GM18873 (cell line): ENCODE results near the gene CDC20.
A peak's percentile ranks its signal among the peaks of the same experiment; 100 is the strongest.
"Not testable (repeated sequence)": the region's sequence is repeated elsewhere in the genome, so short reads cannot be mapped to it uniquely, and the experiment has no call there.

Experiments used
- ATAC-seq: cut with Tn5 transposase; IDR thresholded peaks from one replicate; pipeline ENCODE4 v1.9.1; 2021; ENCODE audit warnings: mild to moderate bottlenecking, moderate library complexity, moderate number of reproducible peaks; ENCODE audit not compliant: unreplicated experiment, low FRiP score

Gene CDC20

DNA sequence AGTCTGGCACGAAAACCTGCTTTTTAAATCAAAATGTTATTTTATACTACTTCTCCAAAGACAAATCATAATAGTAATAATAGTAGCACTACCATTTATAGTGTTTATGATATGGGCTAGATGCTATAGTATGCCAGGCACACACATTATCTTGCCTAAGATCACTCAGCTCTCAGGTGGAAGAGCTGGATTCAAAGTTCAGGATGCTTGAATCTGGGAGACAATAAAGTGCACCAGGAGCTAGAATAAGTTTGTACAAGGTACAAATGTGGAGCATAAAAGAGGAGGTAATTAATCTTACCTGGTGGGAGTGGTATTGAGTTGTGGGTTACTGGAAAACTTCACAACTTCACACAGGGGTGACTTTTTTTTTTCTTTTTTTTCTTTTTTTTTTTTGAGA, 19.1 kb downstream of the CDC20 start:
- ATAC-seq, result no peak

DNA sequence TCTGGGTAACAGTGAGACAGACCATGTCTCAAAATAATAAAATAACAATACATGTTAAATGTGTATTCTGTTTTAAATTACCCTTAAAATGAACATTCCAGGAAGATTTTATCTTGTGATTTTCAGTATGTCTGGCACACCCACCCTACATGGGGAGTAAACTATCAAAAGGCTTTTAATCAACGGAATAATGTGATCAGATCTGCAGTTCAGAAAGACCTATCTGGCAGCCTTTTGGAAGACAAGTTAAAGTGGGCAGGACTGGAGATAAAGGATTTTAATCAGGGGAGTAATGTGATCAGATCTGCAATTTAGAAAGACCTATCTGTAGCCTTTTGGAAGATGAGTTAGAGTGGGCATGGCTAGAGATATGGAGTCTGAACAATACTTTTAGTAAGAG, 20.7 kb downstream of the CDC20 start:
- no peak for ATAC-seq

DNA sequence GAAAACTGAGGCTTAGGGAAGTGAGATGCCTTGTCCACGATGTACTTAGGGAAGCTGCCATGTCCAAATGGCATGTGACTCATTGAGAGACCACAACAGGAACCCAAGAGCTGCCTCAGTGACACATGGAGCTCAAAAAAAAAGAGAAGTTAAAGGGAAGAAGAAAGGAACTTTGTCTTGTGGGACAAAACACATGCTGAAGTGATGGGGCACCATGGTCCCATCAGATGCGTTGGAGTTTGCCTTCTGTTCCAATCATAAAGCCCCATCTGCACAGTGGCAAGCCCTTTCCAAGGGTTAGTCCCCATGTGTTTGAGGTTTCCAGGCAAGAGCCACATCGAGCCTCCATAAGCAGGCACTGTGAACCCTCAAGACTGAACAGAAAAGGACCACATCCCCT, 22.8 kb downstream of the CDC20 start:
- ATAC-seq, result no peak

DNA sequence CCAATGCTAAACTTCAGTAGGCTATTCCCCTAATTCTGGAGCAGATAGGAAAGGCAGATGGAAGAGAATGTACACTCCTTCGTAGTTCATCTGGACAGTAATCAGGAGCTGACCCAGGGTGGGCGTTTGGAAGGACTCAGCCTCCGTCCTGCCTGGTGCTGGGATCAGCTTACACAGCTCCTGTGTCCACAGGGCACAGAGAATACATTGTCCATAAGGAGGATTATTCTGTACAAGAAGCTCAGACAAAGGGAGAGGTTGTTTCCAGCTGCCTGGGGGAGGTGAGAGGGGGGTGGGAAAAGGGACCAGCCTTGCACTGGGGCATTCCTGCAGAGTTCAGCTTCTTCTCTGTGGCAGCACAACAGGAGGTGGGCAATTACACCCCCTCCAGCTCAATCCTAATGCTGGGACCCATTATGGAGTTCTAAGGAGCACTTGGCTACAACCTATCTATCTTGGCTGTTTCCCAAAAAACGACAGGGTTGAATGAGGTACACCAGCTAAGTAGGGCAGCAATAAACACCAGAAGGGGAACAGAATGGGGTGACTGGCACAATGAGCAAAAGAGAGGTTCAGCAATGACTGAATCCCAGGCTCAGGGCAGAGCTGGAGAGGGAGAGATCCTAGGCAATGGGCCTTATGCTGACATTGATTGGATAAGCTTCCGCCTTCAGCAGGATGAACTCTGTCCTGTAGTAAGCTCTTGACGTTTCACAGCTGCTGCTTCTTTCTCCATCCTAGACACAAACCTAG, 23.4 kb downstream of the CDC20 start:
- no peak for ATAC-seq

DNA sequence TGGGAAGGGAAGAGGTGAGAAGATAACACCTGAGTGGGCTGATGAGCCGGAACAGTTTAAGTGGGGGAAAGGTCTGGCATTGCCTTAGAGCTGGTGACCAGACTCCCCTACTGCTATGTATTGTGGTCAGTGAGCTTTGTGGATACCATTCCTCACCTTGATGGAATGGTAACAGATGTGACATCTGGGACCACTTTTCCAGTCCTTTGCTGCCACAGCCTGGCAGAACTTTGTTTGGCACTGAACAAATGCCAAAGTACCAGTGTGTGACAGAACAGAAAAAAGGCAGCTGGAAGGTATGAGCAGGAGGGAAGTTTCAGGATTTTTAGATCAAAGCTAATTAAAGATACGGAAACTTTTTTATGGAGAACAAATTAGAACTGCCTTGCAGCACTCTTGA, 24.7 kb downstream of the CDC20 start:
- no peak for ATAC-seq

DNA sequence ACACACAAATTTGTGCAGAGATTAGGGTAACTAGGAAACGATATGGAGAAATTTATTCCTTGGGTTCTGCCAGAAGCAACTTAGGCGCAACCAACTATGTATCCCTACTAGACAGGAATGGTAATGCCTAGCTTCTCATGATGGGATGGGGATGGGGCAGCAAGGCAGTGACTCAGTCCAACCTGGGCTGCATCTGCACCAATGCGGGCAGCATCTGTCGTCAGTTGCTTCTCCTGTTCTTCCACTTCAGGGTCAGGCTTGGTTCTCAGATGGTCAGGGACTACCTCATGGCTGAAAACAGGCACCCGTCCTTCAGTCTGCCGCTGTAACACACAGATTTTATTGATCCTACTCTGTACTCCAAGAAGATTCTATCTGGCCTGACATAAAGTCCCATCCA, 27.9 kb downstream of the CDC20 start:
- no peak for ATAC-seq

DNA sequence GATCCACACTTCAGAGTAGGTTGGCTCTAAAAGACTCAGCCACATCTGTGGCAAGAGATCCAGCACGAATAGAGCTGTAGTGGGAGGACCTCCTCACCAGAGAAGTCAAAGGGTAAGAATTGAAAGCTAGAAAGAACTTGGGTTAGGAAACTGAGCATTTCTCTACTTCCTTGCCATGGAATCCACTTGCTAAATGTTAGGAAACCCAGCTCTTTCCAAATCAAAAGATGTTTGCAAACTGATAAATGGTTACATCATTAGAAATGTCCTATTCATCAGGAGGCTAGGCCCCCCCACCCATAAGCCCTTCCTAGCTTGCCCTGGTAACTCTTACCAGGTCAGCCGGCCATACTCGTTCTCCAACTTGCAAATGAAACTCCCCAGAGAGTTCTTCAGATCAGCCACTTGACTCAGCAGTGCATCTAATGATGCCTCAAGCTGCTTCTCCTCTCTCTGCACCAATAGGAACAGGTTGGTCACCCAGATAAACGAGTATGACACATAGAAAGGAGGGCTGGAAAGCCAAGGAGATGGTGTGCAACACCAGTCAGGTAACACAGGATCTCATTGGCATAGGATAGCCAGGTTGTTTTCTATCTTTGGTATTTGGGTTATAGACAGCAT, 29.3 kb downstream of the CDC20 start:
- ATAC-seq, result no peak

DNA sequence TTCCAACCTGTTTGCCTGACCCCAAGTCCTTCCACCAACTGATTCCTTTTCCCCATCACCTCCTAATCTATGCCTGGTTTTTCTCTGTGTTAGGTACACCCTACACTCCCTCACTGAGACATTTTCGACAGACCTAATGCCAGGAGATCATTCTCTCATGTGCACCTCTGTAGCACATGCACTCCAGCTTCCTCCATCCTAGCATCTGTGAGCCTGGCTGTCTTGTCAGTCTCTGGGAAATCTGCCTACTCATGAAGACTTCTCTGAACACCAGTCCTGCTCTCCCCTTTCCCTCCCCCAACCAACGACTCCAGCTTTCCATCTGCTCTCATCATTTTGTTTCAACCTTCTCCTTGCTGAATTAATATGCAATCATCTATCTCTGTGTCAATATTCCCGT, 29.8 kb downstream of the CDC20 start:
- ATAC-seq, result no peak

DNA sequence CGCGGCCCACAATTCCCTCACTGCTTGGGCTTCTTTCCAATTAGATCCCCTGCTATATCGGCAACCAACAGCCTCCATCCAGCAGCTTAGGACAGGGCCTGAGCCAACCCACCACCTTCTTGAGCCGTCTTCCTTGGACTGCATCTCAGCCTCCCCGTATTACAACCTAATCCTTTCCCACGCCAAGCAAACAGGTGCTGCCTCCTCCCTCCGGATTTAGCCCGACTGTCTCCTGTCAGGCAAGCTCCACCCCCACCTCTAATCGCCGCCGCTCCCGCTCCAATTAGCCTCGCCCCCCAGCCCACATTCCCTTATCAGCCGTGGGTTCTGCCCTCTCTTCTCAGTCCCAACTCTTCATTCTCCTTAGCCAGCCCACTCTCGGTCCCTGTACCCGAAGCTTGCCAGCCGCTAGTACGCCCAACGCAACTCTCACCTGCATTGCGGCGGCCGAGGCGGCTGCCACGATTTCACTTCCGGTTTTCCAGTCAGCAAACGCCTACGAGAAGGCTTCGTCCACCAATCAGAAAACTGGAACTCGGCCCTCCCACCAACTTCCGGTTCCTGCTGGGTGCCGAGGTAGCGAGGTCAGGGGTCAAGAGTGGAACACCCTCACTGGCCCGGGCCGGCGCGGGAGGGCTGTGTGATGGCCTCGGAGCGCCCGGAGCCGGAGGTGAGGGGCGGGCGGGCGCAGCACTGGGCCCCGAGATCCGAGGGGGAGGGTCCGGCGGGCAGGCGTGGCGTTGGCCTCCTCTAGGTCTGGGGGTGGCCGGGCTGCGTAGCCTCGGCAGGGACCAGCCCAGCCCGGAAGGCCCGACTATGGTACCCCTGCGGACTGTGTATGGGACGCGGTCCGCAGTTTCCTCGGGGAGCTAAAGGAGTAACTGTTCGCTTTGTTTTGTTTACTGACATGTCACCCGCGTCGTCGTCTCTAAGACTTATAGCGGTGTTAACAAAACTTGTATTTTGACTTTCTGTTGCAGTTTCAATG, 30.8 kb downstream of the CDC20 start, which contains the start of the genes MED8 and SZT2:
Gene MED8, minus strand, starts transcription at position 475 of the 988 bp plus-strand sequence. Its CDS starts 36 bp downstream, at position 439.
Gene SZT2, plus strand, starts transcription at position 574 of the 988 bp plus-strand sequence. Its CDS starts 70 bp downstream, at position 644.
- ATAC-seq, result peak; percentile 79

DNA sequence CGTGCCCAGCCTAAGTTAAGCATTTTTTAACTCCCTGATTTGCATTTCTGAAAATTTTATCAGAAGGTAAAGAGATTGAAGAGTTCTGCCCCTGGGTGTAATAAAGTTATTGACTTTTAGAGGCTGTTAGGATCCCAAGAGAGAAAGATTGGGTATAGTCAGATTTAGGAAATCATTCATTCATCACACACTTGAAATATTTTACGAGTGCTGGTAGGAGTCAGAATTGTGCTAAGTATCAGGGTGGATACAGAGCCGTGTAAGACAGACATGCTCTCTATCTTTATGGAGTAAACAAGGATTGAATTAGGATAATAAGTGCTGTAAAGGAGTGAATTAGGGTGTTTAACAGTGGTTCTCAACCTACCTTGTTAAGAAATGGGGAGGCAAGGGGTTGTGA, 33.9 kb downstream of the CDC20 start:
- no peak for ATAC-seq

DNA sequence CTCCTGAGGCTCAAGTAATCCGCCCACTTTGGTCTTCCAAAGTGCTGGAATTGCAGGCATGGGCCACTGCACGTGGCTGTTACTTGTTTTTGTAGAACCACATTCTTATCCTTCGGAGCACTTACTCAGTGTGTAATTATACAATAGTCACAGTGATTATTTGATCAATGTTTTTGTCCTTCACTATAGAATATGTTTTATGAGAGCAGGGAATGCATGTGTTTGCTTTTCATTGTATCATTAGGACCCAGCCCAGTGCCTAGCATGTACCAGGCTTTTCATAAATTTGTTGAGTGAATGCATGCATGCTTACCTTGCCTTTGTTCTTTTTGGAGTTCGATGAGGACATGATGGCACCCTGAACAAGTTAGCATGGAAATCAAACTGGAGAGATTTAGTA, 36.7 kb downstream of the CDC20 start:
- no peak for ATAC-seq

DNA sequence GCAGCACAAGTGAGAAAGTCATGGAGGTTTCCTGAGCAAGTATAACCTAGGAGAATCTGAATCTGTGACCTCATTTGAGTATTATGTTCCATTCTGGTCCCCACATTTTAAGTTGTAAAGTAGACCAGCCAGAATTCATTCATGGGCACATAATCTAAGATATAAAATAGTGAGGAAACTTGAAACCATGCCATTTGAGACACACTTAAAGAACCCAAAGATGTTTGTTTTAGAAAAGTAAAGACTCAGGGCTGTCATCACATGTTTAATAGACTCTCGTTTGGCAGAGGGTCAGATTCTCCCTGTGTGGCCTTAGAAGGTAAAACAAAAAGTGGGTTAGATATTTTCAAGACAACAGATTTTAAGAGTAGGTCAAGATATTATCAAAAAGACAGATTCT, 37.3 kb downstream of the CDC20 start:
- no peak for ATAC-seq

DNA sequence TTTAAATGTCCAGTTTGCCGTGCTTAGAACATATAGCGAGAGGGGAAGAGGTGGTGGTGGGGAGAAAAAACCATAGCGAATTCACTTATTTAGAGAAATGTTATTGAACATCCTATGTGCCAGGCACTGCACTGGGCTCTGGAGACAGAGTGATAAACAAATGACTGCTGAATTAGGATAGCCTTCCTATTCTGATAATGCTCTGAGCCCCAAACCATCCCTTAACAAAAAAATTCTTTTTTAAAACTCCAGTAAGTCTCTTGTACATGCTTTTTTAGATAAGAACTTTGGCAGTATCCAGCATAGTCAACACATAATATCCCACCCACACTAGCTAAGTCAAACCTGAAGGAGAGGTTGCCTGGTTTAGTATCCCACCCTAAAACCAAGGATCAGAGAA, 39.4 kb downstream of the CDC20 start:
- no peak for ATAC-seq

DNA sequence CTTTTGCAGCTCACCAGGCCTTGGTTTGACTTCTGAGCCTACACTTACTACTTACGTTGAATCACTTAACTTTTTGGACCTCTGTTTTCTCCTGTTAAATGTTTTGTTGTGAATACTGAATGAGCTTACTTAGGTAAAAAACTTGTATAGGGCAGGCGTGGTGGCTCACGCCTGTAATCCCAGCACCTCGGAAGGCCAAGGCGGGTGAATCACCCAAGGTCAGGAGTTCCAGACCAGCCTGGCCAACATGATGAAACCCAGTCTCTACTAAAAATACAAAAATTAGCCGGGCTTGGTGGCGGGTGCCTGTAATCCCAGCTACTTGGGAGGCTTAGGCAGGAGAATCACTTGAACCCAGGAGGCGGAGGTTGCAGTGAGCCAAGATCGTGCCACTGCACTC, 41.7 kb downstream of the CDC20 start:
- ATAC-seq, result not testable (repeated sequence)

DNA sequence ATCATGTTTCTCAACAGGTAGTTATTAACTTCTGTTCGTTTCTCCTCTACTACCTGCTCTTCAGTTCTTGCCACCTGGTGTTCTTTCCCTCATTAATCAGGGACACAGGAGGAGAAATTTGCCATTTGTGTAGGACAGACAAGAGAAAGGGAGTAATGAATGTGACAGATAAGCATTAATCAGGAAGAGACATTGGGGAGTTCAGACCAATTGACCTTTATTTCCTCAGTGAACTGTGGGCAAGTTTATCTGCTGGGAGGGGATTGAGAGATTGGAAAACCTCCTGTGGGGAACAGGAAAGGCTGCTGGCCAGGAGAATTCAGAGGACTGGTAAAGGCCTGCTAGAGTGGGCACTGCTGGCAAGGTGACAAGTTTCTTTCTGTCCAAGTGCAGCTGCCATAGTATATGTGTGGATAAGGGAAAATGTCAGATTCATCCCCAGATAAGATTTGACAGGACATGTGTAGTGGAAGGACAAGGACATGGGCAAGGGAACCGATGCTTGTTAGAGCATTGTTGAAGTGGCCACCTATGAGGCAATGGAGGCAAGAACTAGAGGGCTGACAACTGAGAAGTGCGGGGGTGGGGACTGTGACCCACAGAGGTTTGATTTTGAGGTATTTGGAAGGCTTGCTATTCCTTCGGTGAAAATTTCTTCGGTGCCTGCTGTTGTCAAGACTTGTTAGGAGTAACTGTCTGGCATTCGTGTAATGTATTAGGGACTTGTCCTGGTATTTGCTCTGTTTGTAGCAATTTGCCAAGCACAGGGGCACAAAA, 43.5 kb downstream of the CDC20 start:
- ATAC-seq, result no peak

DNA sequence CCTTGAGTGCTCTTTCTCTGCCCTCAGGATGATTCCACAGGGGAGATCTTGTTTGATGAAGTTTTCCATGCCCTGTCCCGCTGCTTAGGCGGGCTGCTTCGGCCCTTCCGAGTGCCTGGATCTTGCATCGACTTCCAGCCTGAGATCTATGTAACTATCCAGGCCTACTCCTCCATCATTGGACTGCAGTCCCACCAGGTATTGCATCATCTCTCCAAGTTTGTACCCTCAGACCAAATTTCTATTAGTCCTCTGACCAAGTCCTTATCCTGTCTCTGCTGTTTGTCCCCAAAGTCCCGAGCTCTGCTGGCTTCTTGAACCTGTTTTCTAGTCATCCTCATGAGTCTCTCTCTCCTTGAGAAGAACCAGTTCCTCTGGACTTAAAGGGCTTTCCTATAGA, 45.6 kb downstream of the CDC20 start:
- ATAC-seq, result no peak

DNA sequence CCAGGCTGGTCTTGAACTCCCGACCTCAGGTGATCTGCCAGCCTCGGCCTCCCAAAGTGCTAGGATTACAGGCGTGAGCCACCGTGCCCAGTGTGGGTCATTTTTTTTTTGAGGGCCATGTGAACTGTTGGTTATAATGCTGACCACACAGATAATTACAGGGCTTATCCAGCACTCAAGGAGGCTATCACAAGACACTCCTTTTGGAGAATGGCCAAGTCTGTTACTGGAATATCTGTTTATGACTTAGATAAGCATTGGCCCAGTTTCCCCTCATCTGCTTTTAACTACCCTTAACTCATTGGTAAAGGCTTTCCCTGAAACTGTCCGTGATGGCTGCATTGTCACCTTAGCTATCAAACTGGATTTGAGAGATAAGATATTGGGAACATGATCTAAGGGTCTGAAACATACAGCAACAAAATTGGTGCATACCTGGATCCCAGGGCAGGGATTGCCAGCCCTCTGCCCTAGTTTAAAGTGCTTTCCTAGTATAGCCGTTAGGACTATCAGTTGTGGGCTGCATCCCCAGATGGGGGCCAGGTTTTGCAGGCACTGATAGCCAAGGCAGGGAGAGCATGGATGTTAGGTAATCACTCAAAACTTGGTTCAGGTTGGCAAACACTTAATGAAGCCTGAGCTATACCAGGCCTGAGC, 46.6 kb downstream of the CDC20 start:
- ATAC-seq, result no peak

DNA sequence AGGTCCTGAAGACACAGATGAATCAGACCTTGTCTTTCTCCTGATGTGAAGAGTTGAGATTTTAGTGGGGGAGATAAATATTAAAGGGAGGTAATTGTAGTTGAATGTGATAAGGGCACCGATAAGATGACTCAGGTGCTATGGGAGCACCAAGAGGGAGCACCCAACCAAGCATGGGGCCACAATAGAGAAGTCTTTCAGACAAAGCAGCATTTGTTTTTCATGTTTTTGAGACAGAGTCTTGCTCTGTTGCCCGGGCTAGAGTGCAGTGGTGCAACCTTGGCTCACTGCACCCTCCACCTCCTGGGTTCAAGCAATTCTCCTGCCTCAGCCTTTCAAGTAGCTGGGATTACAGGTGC, 47.1 kb downstream of the CDC20 start:
- ATAC-seq, result no peak

DNA sequence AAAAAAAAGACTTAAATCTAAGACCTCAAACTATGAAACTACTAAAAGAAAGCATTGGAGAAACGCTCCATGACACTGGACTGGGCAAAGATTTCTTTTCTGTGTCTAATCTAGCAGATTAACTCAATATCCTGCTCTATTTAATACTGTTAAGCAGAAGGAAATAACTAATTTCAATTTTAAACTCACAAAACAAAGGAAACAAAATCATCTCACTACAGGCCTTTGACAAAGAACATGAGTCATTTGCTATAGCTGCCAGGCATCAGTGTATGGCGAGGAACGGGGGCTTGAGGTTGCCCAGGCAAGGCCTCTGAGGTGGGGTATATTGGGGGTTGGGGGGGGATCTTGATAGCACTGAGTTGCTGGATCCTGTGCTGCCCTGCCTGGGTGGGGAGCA, 51.8 kb downstream of the CDC20 start:
- no peak for ATAC-seq
